Aorta (tissue), 5 donors: ENCODE data around the gene ARMC8. TPM values are rescaled to one million over a fixed set of nuclear protein-coding genes. Genes with fewer than 3 reads are reported as not detected.

Source experiments
- ATAC-seq: fragments of 200-7000 bp; cut with Tn5 transposase; one replicate; pipeline ENCODE4 v1.9.1; 2022; ENCODE audit warnings: moderate library complexity; ENCODE audit not compliant: low FRiP score
- DNase-seq, 2 donors: peaks; one replicate each; pipeline ENCODE4 v3.0.0-alpha.2; 2020
- H3K27ac ChIP-seq, 2 donors: one replicate each; pipeline ENCODE4 v1.5.1; 2013; ENCODE audit warnings: low read length in 2 of 2, mild to moderate bottlenecking in 2 of 2, moderate library complexity in 2 of 2, control low read depth in 1 of 2, inconsistent platforms in 1 of 2, low read depth in 1 of 2
- H3K27me3 ChIP-seq, 2 donors: one replicate each; pipeline ENCODE4 v1.6.1; 2013; ENCODE audit warnings: control low read depth in 1 of 2, low read length in 1 of 2, mild to moderate bottlenecking in 1 of 2, moderate library complexity in 1 of 2; ENCODE audit not compliant: insufficient read depth in 2 of 2, control insufficient read depth in 1 of 2
- H3K36me3 ChIP-seq, 2 donors: one replicate each; pipeline ENCODE4 v1.6.1; 2013; ENCODE audit warnings: control low read depth in 1 of 2, low read length in 1 of 2, mild to moderate bottlenecking in 1 of 2; ENCODE audit not compliant: insufficient read depth in 2 of 2, control insufficient read depth in 1 of 2
- H3K4me1 ChIP-seq, 2 donors: one replicate each; pipeline ENCODE4 v1.6.1; 2013; ENCODE audit warnings: low read length in 2 of 2, control low read depth in 1 of 2, mild to moderate bottlenecking in 1 of 2, moderate library complexity in 1 of 2; ENCODE audit not compliant: insufficient read depth in 2 of 2, control insufficient read depth in 1 of 2
- H3K4me3 ChIP-seq, 2 donors: one replicate each; pipeline ENCODE4 v1.5.1; 2013; ENCODE audit warnings: low read length in 2 of 2, control low read depth in 1 of 2, mild to moderate bottlenecking in 1 of 2
- H3K9me3 ChIP-seq: one replicate; pipeline ENCODE4 v1.6.1; 2013; ENCODE audit warnings: mild to moderate bottlenecking, low read length; ENCODE audit not compliant: control insufficient read depth
- WGBS, 2 donors: extraction: QIAGEN DNeasy Blood & Tissue Kit; methylation state at CpG; one replicate each; pipeline ENCODE4 v1.1.7; 2013; 5-methylcytosine and 5-hydroxymethylcytosine counted together
- intact Hi-C, 2 donors: fragments of 100-400 bp; cut with DNase I; formaldehyde crosslinking; loops; one replicate each; pipeline versions ENCODE4 v1.14.2 to v1.15.0; 2022
- polyA plus RNA-seq, 2 donors: library from polyadenylated mRNA; stranded (reverse); fragments of 200-250 nt; gene quantifications; one replicate each; pipeline ENCODE4 v1.2.3, GENCODE V29; 2013
- total RNA-seq, 2 donors: library from RNA; stranded (reverse); fragmentation: NEBNext Ultra II Directional; extraction: Animal tissue kit (Norgen Biotek cat#: 25700); gene quantifications; one replicate each; pipeline ENCODE4 v1.2.1, GENCODE V29; 2021
- donor health status: healthy with polysubstance abuse.
- donor health status: Bipolar disorder and iron deficiency.
- donor health status: DM: no; HTN: no; CAD: no.
- donor health status: DM: no; HTN: no; CAD: no.
- donor health status: DM: yes; HTN: yes; CAD: no.

ARMC8 gene
- total and polyA plus RNA-seq, 4 donors, result 18.2 to 59.7 (median 41.5) TPM

DNA sequence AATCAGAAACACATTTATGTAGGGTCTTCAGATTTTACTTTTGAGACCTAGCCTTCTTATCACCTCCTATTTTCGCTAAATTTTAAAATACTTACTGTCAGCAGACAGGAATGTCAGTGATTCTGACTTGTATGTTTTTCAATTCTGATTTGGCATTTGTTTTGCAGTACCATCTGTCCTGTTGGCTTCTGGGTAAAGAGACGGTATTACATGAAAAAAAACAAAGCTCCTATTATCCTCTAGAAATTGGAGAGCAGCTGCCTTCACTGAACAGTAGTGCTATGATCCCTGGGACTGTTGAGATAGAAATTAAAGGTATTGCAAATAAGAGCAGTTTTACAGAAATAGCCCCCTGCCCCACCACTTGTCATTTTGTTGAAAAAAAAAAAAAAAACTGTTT, 8.4 kb downstream of the ARMC8 start:
- 55 to 56% methylated on average over 2 of the region's 2 CpGs for WGBS, 2 donors
- DNase-seq (no peak), ATAC-seq (no peak)
- Histone ChIP-seq H3K36me3 (peaks cover 0 to 1% of the 10 kb centered on the region in 2 donors), H3K27ac (no peak overlapping the region), H3K9me3 (no peaks in the 10 kb centered on the region), H3K27me3 (no peaks in the 10 kb centered on the region), H3K4me3 (no peak overlapping the region), H3K4me1 (no peaks in the 10 kb centered on the region)
- intact Hi-C loops, result no loop called here

DNA sequence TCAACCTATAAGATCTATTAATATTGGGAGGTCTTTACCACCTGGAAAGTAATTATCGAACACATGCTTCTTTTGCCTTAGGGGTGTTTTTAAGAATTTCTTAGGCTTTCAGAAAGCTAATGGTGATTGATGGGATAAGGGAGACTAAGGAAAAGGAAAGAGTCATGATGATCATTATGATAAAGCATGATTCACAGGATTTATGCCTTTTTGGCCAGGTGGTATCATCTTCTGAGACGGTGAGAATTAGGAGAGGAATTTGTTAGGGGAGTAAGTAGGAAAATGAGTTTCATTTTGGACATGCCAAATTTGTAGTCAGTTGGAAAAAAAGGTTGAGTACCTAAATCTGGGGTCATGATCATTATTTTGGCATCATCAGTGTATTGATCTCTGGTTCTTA, 8.9 kb downstream of the ARMC8 start:
- ATAC-seq, result no peak
- no peaks in the 10 kb centered on the region for H3K9me3 ChIP-seq
- no peaks in the 10 kb centered on the region for H3K27me3 ChIP-seq
- H3K4me1 ChIP-seq, result no peaks in the 10 kb centered on the region
- no peak overlapping the region for H3K27ac ChIP-seq
- no peak overlapping the region for H3K4me3 ChIP-seq
- DNase-seq, result no peak
- H3K36me3 ChIP-seq, result peaks cover 0 to 1% of the 10 kb centered on the region in 2 donors
- intact Hi-C loops, result no loop called here
- 96 to 99% methylated on average over 2 of the region's 2 CpGs for WGBS, 2 donors

DNA sequence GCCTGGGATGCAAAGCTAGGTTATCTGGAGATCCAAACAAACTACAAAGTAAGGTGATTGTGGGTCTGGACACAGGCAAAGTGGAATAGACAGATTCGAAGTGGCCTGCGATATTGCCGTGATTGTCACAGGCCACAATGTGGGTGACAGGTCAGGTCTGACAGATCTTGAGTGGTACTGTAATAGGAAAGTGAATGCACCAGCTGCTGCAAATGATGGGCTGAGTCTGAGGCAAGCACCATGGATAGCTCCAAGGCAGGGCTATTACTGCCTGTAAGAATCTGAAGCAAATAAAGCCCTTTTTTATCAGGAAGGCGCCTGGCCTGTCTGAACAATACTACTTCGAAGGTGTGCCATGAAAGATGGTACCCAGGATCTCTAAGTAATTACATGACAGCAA, 10.0 kb downstream of the ARMC8 start:
- ATAC-seq, result no peak

DNA sequence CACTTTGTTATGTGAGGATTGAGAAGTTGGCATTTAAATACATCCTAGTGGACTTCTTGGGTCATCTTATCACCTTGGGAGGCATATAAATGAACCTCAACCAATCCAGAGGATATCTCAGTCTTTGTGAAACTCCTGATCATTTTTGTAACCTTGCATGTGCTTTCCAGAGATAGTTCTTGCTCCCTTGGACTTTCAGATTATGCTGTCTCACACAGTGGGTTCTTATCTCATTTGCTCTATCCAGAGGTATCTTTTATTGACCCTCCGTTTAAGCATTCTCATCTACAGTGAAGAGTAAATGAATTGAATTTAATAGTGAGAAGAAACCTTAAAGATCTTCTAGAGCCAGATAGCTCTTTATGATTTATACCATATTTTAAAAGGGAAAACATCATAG, 10.4 kb downstream of the ARMC8 start:
- H3K4me1 ChIP-seq, result no peaks in the 10 kb centered on the region
- no peak for ATAC-seq

More for the DNA sequence above, 10.0 kb downstream of the ARMC8 start:
- intact Hi-C loops, result no loop called here
- Histone ChIP-seq H3K9me3 (no peaks in the 10 kb centered on the region), H3K4me3 (no peak overlapping the region), H3K4me1 (no peaks in the 10 kb centered on the region), H3K27me3 (no peaks in the 10 kb centered on the region), H3K36me3 (peaks cover 0 to 1% of the 10 kb centered on the region in 2 donors), H3K27ac (no peak overlapping the region)
- 70 to 75% methylated on average over 5 of the region's 5 CpGs for WGBS, 2 donors
- no peak for DNase-seq

DNA sequence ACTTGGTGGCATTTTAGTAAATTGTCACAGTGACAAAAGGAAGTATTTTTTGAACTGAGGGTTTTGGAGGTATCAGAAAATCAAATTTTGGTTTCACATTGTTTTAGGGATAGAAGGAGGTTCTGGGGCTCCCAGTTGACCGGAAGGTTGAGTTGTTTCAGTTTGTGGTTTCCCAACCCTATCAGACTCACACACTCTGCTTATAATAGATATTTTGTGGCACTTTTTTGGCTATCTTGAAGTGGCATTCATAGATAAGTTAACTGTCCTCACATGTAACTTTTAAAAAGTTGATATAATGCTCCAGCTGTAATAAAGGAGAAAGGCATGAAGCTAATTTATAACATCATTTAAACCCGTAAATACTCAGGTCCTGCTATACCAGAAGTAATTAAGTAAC, 12.8 kb downstream of the ARMC8 start:
- 84 to 87% methylated on average over 2 of the region's 2 CpGs for WGBS, 2 donors
- no peak for DNase-seq

More for the DNA sequence above, 10.4 kb downstream of the ARMC8 start:
- no peak overlapping the region for H3K27ac ChIP-seq
- H3K4me3 ChIP-seq, result no peak overlapping the region
- WGBS, 2 donors, result 84 to 88% methylated on average over 1 of the region's 1 CpG
- H3K9me3 ChIP-seq, result no peaks in the 10 kb centered on the region
- no peaks in the 10 kb centered on the region for H3K27me3 ChIP-seq
- intact Hi-C loops, result no loop called here
- DNase-seq, result no peak
- peaks cover 0 to 1% of the 10 kb centered on the region in 2 donors for H3K36me3 ChIP-seq

DNA sequence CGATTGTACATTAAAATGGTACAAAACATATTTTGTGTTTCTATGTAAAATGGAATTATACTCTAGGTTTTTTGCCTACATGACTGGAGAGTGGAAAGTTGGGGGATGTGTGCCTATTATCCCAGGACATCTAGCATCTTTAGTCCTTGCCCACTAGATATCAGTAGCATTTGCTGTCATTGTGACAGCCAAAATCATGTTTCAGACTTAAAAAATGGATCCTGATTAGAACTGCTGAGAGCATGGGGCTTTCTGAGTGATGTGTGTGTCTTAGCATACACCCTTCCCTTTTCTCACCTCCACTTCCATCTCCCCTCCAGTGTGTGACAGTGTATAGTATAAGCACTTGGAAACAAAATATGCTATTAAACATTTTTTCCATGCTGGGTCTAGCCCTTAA, 13.3 kb downstream of the ARMC8 start:
- ATAC-seq (no peak), DNase-seq (no peak)
- peaks cover 0 to 1% of the 10 kb centered on the region in 2 donors for H3K4me1 ChIP-seq
- no peaks in the 10 kb centered on the region for H3K9me3 ChIP-seq
- H3K27ac ChIP-seq, result no peak overlapping the region
- intact Hi-C loops, result no loop called here
- WGBS, 2 donors, result 82 to 89% methylated on average over 1 of the region's 1 CpG
- no peaks in the 10 kb centered on the region for H3K27me3 ChIP-seq
- H3K36me3 ChIP-seq, result peaks cover 0 to 1% of the 10 kb centered on the region in 2 donors
- H3K4me3 ChIP-seq, result no peak overlapping the region

More for the DNA sequence above, 12.8 kb downstream of the ARMC8 start:
- intact Hi-C loops, result no loop called here
- H3K27me3 ChIP-seq, result no peaks in the 10 kb centered on the region
- peaks cover 0 to 1% of the 10 kb centered on the region in 2 donors for H3K36me3 ChIP-seq
- ATAC-seq, result no peak
- H3K4me3 ChIP-seq, result no peak overlapping the region
- H3K9me3 ChIP-seq, result no peaks in the 10 kb centered on the region
- no peak overlapping the region for H3K27ac ChIP-seq
- no peaks in the 10 kb centered on the region for H3K4me1 ChIP-seq

DNA sequence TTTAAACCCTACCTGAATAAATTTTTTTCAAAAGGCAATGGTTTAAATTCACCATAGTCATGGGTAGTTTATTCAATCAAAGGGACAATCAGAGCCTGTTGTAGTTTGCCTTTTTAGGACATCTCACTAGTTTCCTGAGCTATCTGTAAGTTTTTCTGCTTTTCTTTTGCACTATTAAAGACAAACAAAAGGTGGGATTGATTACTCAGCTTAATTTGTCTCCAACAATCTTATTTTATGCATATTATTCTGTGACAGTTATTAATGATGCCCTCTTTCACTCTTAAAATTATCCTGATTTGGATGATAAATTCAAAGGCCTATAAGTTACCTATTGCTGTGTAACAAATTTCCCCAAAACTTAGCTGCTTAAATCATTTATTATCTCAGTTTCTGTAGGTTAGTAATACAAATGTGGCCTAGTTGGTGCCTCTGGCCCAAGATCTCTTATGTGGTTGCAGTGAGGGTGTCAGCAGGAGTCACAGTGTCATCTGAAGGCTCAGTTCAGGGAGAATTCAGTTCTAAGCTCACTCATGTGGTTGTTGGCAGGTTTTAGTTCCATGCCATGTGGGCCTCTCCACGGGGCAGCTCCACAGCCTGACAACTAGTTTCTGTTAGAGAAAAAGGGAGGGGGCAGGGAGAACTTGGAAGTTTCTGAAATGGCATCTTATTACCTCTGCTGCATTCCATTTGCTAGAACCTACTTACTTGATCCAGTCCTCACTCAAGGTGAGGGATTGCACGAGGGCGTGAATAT, 16.0 kb downstream of the ARMC8 start:
- intact Hi-C loops, result no loop called here
- no peak overlapping the region for H3K4me3 ChIP-seq
- H3K36me3 ChIP-seq, result no peaks in the 10 kb centered on the region
- WGBS, 2 donors, result 75 to 76% methylated on average over 3 of the region's 3 CpGs
- peaks cover 0 to 4% of the 10 kb centered on the region in 2 donors for H3K4me1 ChIP-seq
- H3K27me3 ChIP-seq, result no peaks in the 10 kb centered on the region
- DNase-seq (no peak), ATAC-seq (no peak)
- no peak overlapping the region for H3K27ac ChIP-seq
- no peaks in the 10 kb centered on the region for H3K9me3 ChIP-seq

DNA sequence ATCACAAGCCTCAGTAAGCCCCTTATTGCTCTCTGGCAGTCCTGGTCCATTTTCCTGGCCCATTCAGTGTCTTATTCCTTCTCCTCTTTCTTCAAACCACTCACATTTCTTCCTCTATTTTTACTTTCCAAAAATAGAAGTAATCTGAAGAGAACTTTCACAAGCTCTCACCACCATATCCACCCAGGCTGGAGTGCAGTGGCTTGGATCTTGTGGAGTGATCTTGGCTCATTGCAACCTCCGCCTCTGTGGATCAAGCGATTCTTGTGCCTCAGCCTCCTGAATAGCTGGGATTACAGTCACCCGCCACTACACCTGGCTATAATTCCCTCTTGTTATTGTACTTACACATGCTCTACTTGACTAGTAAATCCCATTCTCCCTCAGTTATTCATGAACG, 16.8 kb downstream of the ARMC8 start:
- DNase-seq (no peak), ATAC-seq (no peak)
- Histone ChIP-seq H3K27me3 (no peaks in the 10 kb centered on the region), H3K4me1 (peaks cover 2 to 4% of the 10 kb centered on the region in 2 donors), H3K36me3 (no peaks in the 10 kb centered on the region), H3K4me3 (no peak overlapping the region), H3K27ac (no peak overlapping the region), H3K9me3 (no peaks in the 10 kb centered on the region)
- intact Hi-C loops, result no loop called here
- WGBS, 2 donors, result 80 to 89% methylated on average over 4 of the region's 4 CpGs

DNA sequence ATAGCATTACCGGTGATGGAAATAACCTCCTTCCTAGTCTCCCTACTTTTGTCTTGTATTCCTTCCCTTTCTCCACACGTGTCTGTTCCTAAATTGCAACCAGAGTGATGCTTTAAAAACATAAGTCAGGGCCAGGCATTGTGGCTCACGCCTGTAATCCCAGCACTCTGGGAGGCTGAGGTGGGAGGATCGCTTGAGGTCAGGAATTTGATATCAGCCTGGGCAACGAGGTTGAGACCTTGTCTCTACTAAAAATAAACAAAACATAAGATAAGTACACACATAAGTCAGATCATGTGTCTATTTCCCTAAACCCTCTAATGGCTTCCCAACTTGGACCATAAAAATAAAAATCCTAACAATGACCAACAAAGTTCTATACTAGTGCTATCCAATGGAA, 18.4 kb downstream of the ARMC8 start:
- DNase-seq (no peak), ATAC-seq (no peak)
- no peak overlapping the region for H3K4me3 ChIP-seq
- H3K9me3 ChIP-seq, result no peaks in the 10 kb centered on the region
- 63 to 70% methylated on average over 5 of the region's 5 CpGs for WGBS, 2 donors
- H3K4me1 ChIP-seq, result peaks cover 3 to 4% of the 10 kb centered on the region in 2 donors
- H3K27me3 ChIP-seq, result no peaks in the 10 kb centered on the region
- no peak overlapping the region for H3K27ac ChIP-seq
- H3K36me3 ChIP-seq, result no peaks in the 10 kb centered on the region
- intact Hi-C loops, result no loop called here
